NCI-H2196 (cell line): ENCODE measurements around the gene CCDC73.
"Not testable (repeated sequence)": the region's sequence is repeated elsewhere in the genome, so short reads cannot be mapped to it uniquely, and the experiment has no call there.

Experiments
- DNase-seq: peaks from one replicate; lab custom pipeline; 2025; ENCODE audit not compliant: unreplicated experiment; lab: John Stamatoyannopoulos, UW

The CCDC73 gene

GRCh38 chr11:32706985-32707741, 87.3 kb downstream of the CCDC73 start:
- no peak for DNase-seq

- DNase-seq: no peak
Observed at GRCh38 chr11:32705309-32706033, 89.0 kb downstream of the CCDC73 start.

- no peak for DNase-seq
Observed at GRCh38 chr11:32704775-32705174, 89.7 kb downstream of the CCDC73 start.

- DNase-seq: no peak
Observed at GRCh38 chr11:32704261-32704660, 90.2 kb downstream of the CCDC73 start.

- no peak for DNase-seq
Observed at GRCh38 chr11:32701616-32702015, 92.8 kb downstream of the CCDC73 start.

- DNase-seq: no peak
Observed at GRCh38 chr11:32698579-32698978, 95.9 kb downstream of the CCDC73 start.

GRCh38 chr11:32671051-32671450, 123.4 kb downstream of the CCDC73 start:
- DNase-seq: no peak

- DNase-seq: no peak
Observed at GRCh38 chr11:32659672-32660071, 134.8 kb downstream of the CCDC73 start.

GRCh38 chr11:32658639-32659406, 135.6 kb downstream of the CCDC73 start:
- no peak for DNase-seq

GRCh38 chr11:32643526-32643925, 150.9 kb downstream of the CCDC73 start:
- no peak for DNase-seq

- DNase-seq: no peak
Observed at GRCh38 chr11:32641361-32641760, 153.1 kb downstream of the CCDC73 start.

GRCh38 chr11:32635819-32636218, 158.6 kb downstream of the CCDC73 start:
- no peak for DNase-seq

- no peak for DNase-seq
Observed at GRCh38 chr11:32630844-32631243, 163.6 kb downstream of the CCDC73 start.

GRCh38 chr11:32616903-32617302, 177.6 kb downstream of the CCDC73 start:
- no peak for DNase-seq

GRCh38 chr11:32615422-32615821, 179.0 kb downstream of the CCDC73 start:
- no peak for DNase-seq

GRCh38 chr11:32613500-32614151, 180.8 kb downstream of the CCDC73 start:
- DNase-seq: no peak

- DNase-seq: no peak
Observed at GRCh38 chr11:32610797-32611352, 183.6 kb downstream of the CCDC73 start.

GRCh38 chr11:32608826-32609225, 185.6 kb downstream of the CCDC73 start:
- DNase-seq: not testable (repeated sequence)

- no peak for DNase-seq
Observed at GRCh38 chr11:32606220-32606619, 188.2 kb downstream of the CCDC73 start.

GRCh38 chr11:32602657-32603415, 191.6 kb downstream of the CCDC73 start:
- DNase-seq: no peak
